Muscle of arm (tissue), 12 donors: Measurements from ENCODE around the gene ATG3. TPM values are rescaled to one million over a fixed set of nuclear protein-coding genes. Genes with fewer than 3 reads are reported as not detected.
"Not testable (repeated sequence)": the region's sequence is repeated elsewhere in the genome, so short reads cannot be mapped to it uniquely, and the experiment has no call there.

Experiments
- DNase-seq: peaks from one replicate; pipeline ENCODE4 v3.0.0-alpha.2; 2013
- polyA plus RNA-seq, 12 donors: library from polyadenylated mRNA; unstranded; fragments of 120-200 nt; gene quantifications; one replicate each; pipeline ENCODE4 v1.2.1, GENCODE V29; 2013; ENCODE audit not compliant: insufficient read length in 12 of 12

ATG3 gene
- polyA plus RNA-seq, 12 donors: 24.0 to 50.7 (median 30.7) TPM; not detected in 1

DNA sequence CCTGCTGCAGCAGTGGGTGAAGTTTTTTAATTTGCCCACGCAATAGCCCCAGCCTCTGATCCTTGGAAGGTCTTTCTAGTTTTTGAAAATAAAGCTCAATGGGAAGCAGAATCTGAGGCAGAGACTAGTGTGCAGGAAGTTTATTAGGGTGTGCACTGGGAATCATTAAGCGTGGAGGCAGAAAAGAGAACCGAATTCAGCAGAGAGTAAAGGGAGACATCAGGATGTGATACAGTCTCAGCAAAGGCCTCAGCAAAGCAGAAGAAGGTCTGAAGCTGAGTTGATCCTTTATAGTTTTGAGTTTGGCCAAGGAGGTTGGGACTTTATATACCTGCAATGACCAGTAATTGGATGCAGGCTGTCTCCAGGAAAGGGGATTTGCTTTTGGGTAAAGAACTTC lies 57.6 kb downstream of the ATG3 start:
- no peak for DNase-seq

DNA sequence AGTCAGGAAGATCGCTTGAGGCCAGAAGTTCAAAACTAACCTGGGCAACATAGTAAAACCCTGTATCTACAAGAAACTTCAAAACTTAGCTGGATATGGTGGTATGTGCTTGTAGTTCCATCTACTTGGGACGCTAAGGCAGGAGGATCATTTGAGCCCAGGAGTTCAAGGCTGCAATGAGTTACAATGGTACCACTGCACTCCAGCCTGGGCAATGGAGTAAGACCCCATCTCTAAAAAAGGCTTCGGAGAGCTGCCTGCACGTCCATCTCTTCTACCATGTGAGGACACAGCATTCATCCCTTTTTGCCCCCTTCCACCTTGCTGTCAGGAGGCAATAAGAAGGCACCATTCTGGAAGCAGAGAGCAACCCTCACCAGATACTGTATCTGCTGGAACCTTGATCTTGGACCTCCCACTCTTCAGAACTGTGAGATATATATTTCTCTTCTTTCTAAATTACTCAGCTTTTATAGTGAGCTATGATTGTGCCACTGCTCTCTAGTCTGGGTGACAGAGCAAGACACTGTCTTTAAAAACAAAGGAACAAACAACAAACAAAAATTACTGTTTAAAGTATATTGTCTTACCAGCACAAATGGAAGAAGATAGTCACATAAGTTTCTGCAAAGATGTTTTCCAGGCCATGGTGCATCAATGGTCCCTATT lies 58.3 kb downstream of the ATG3 start:
- no peak for DNase-seq

DNA sequence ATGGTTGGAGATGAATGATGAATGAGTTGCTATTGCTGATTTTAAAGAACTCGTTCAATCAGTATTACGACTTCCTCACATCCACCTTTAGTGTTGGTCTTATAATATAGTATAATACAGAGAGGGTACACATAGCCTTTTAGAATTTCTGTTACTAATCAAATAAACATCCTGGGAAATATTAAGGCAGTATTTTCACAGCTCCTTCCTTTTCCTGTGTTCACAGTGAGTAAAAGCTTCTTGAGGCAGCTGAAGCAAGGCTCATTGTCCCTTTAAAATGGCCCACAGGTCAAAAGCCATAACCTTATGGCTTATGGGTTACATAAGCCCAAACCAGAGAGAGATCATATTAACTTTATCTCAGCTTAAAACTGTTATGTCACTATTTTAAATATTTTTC lies 61.1 kb downstream of the ATG3 start:
- no peak for DNase-seq

DNA sequence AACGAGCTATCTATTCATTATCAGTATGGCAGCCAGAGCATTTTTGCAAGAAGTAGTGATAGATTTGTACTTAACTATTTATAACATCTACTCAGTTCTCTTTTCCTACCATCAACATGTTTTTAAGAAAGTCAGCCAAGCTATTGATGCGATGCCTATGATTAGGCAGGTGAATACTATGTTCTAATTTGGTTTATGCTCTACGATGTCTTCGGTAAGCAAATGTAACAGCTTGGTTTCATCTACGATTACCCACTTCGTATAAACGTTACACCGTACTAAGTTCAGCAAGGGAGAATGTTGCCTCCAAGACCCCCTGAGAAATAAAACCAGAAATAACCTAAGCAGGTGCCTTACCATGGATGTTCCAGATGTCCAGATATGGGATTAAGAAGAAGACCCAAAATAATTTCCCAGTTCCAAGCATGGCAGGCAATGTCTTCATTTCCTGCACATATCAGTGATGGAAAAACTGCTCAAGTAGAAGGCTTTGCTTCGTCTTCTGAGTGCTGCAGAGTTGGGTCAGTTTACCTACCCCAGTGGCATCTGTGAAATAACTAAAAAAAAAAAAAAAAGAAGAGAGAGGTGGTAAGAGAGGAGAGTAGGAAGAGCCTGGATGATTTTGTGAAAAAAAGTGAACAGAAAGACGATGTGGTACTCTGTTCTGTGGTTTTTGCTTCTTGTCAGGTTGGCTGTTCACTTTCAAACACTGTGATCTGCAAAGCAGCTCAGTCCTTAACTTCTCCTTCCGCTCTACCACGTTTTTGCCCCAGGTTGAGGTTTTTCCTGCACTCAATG lies 62.6 kb downstream of the ATG3 start, which contains the start of gene BTLA:
TSS of gene BTLA (minus strand) at position 559 of the 798 bp plus-strand sequence. CDS start at position 445, 114 bp downstream.
- DNase-seq: no peak

DNA sequence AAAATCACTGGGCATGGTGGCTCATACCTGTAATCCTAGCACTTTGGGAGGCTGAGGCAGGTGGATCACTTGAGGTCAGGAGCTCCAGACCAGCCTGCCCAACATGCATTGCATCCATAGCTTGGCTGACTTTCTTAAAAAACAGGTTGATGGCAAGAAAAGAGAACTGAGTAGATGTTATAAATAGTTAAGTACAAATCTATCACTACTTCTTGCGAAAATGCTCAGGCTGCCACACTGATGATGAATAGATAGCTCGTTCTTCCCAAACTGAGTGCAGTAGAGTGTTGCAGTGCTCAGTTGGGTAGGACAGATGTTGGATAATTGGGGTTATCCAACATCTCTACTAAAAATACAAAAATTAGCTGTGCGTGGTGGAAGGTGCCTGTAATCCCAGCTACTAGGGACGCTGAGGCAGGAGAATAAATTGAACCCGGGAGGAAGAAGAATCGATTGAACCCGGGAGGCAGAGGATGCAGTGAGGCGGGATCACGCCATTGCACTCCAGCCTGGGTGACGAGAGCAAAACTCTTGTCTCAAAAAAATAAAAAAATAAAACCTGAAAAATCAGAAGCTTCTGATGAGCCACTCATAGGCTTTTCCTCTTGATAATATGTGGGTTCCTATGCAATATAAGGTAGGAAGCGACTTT lies 63.7 kb downstream of the ATG3 start:
- DNase-seq: no peak

DNA sequence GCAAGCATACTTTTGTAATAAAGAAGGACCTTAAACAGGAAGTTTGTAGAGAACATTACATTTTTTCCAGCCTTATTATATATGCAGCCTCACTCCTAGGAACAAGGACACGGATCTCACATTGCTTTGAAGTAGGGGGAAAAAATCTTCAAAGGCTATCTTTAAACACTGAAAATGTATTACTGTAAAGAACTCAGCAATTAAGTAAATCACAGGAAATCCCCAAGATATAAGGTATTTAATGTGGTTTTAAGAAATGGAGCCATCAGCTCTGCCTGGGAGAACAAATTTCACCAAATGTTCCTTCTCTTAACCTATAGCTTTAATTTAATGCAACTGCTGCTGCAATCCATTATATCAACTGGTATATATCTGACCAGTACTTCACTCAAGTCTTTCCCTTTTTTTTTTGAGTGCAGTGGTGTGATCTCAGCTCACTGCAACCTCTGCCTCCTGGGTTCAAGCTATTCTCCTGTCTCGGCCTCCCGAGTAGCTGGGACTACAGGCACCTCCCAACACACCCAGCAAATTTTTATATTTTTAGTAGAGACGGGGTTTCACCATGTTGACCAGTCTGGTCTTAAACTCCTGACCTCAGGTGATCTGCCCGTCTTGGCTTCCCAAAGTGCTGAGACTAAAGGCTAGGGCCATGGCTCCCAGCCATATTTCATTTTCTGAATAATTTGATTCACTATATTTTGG lies 65.2 kb downstream of the ATG3 start:
- DNase-seq: no peak

DNA sequence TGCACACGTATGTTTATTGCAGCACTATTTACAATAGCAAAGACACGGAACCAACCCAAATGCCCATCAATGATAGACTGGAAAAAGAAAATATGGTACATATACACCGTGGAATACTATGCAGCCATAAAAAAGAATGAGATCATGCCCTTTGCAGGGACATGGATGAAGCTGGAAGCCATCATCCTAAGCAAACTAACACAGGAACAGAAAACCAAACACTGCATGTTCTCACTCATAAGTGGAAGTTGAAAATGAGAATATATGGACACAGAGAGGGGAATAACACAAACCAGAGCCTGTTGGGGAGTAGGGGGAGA lies 67.4 kb downstream of the ATG3 start:
- not testable (repeated sequence) for DNase-seq

DNA sequence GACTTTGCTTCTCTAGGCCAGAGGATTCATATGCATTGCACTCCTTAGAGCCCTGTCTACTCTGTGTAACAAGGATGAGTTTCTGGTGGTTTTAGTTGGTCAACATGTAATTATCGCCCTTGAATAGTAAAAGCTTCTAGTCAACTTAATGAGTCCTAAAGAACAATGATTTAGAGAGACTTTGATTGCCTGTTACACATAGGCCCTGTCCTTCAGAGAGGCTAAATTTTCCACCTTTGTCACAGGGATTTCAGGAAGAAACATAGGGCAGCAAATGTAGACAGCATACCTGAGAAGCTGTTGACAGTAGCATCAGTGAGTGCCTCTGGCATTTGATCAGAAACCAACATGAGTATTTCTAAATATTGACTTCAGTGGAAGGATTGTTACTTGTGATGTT lies 69.6 kb downstream of the ATG3 start:
- no peak for DNase-seq

DNA sequence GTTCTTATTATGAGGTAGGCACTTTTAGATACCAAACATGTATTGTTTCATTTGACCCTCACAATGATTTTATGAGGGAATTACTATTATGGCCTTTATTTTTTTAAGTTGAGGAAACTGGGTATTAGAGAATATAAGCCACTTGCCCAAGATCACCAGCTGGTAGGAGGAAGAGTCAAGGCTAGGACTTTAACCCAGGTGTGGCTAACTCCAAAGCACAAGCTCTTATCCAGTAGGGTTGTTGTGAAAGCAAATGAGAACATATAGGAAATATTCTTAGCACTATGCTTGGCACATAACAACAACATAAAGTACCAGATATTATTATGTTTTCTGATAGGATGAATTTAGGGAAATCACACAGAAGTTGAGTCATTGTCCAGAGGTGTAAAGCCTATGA lies 70.4 kb downstream of the ATG3 start:
- DNase-seq: no peak

DNA sequence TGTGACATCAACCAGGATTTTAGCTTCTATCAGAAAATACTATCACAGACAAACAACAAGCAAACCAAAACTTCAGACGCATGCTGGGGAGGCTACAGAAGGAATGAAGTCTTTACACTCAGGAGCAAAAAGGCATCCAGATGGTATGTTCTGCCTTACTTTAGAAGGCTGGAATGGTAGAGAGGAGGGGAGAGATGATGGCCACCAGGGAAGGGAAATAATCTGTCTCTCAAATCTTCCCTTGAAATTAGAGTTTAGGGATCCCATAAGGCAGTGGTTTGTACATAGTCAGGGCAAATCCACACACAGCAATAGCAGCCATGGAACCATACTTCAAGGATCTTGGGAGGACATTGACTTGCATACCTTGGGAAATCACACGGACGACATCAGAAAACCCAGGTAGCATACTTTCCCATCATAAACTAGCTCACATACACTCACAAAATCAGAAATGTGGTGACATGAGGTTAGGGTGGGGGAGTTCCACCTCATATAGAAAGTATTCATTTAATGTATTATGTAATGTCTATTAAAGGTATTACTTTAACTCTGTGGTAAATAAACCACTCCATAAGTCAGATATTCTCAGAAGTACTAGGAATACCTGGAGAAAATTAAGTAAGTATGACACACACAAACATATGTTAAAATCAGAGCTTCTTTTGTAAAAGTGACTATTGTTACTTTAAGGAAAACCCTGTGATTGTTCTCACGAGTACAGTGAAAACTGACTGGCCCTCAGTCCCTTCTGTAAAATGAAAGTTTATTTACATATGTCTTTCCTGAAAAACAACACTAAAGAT lies 71.9 kb downstream of the ATG3 start:
- DNase-seq: no peak

DNA sequence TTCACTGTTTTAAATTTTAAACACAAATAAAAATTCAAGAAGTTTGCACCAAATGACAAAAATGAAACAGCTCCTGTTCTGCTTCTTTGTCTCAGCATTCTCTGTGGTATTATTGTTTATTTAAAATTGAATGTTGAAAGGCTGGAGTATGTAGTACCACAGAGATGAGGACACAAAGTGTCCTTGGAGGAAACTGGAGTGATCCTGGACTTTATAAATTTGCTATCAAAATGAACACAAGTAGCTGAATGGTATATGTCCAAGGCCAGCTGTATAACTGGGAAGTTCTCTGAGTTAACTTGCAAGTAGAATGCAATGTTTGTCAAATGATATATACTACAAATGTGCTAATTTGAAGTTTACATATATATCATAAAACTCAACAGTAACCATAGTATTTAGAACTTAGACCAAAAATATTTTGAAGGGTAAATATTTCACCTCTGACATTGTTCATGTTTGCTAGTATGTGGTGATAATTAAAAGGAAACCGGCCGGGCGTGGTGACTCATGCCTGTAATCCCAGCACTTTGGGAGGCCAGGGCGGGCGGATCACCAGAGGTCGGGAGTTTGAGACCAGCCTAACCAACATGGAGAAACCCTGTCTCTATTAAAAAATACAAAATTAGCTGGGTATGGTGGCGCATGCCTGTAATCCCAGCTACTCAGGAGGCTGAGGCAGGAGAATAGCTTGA lies 74.8 kb downstream of the ATG3 start:
- no peak for DNase-seq

DNA sequence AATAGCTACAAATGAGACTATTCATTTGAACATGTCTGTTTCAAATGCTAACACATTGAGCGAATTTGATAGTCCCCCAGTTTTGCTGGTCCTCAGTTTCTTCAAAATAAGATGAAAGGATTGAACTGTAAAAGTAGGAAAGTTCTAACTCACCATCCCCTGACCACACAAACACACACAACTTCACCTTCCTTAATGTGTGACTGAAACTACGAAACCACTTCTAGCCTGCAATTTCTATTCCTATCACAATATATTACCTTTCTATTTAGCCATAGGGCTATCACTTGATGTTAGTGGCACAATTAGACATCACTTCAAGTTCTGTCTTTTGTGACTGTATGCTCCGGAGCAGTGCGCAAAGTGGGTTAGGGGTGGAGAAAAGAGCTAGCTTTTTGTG lies 77.4 kb downstream of the ATG3 start:
- DNase-seq: no peak

DNA sequence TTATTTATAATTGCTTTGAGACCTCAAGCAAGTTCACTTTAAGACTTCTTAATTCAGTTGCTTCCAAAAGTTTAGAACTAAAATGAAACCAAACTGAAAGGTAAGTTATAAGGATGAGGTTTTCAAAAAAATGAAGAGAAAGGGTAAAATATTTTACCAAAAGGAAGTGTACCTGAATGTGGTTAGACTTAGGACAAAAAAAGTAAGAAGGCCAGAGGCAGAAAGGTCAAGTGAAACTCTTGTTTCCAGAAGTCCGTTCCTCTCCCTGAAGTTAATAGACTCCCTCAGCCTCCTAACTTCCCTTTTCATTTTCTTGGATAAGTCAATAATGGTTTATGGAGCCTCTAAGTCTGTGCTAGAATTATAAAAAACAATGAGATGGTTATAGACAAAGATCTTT lies 79.1 kb downstream of the ATG3 start:
- DNase-seq: no peak

Other genes with a start within 250 kb of the ATG3 start
- 10 to 100 TPM in 11 of 12 donors, not detected in 1; 11.1 to 24.7 (median 14.8) TPM for gene CD200, start 228.8 kb downstream of the ATG3 start, polyA plus RNA-seq
- 1 to 10 TPM in 1 of 12 donors, under 1 TPM in 6, not detected in 5; 0.14 to 1.9 (median 0.22) TPM for gene BTLA, start 62.5 kb downstream of the ATG3 start, polyA plus RNA-seq
- 10 to 100 TPM in 11 of 12 donors, not detected in 1; 22.5 to 50.9 (median 31.9) TPM for gene SLC35A5, start 83 bp upstream of the ATG3 start, polyA plus RNA-seq
- gene CCDC80, start 79.2 kb upstream of the ATG3 start, polyA plus RNA-seq: 100 to 1,000 TPM in 2 of 12 donors, 10 to 100 TPM in 9, not detected in 1; 34.8 to 204 (median 62.6) TPM